ENCODE measurements around the gene CSTA. TPM values are rescaled to one million over a fixed set of nuclear protein-coding genes. Genes with fewer than 3 reads are reported as not detected.

The CSTA gene
- total and polyA plus RNA-seq, 2 of the 13 experiments (the other 11 are each of a cell fraction or from before 2014, with no cell fraction given): 3.9 to 11.0 TPM

DNA sequence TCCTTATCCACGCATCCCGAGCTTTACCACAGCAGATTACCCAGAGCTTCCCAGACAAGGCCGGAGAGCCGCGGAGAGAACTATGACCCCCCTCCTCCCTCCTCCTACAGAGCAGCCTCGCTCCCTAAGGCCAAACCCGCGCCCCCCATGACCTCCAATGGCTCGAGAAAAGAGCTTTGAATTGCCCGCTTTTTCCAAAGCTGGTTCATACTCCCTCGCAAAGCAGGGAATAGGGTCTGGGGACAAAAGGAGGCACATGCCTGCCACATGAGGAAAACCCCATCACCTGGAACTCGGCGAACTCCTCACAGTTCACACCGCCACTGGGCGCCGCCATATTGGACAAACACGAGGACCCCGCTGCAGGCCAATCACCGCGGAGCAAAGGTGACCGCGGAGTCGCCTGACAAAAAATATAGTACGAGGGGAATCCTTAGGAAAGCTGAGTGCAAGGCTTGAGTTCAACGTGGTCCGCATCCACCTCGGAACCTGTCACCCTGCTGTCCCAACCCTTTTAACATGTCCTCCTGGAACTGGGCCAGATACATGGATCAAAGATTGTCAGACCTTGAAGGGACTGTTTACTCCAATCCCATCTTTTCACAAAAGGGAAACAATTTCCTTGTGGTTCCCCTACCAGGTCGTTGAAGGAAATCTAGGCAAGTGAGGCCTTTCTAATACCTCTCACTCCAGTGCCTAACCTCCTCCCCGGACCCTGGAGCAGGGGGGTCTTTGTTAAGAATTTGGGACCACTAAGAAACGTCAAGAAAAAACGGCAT is 58.0 kb downstream of the CSTA start, which contains the start of gene MIX23 (continued):
- TF ChIP-seq TAF15 (IDR thresholded peaks at IDR 0.05; ENCODE audit: low read depth, low read length, poor library complexity, severe bottlenecking) (no peak), ZNF329 (CRISPR knock-in tag; IDR thresholded peaks at IDR 0.05; ENCODE audit: low read depth) (no peak), IKZF1 (IDR thresholded peaks at IDR 0.05) (no peak), ZNF232 (CRISPR knock-in tag; IDR thresholded peaks at IDR 0.05; ENCODE audit: borderline replicate concordance) (peak; percentile 84), KLF11 (CRISPR knock-in tag; IDR thresholded peaks at IDR 0.05) (0 out of 2 replicates have a peak, but pooled peaks have one; percentile 53), SOX5 (CRISPR knock-in tag; IDR thresholded peaks at IDR 0.05; ENCODE audit: borderline replicate concordance) (0 out of 2 replicates have a peak, but pooled peaks have one; percentile 27), KDM4B (CRISPR knock-in tag; IDR thresholded peaks at IDR 0.05) (no peak), ATM (IDR thresholded peaks at IDR 0.05; ENCODE audit: borderline replicate concordance) (no peak), ZNF513 (CRISPR knock-in tag; conservative IDR thresholded peaks at IDR 0.05) (no peak), ZUFSP (CRISPR knock-in tag; IDR thresholded peaks at IDR 0.05; ENCODE audit: borderline replicate concordance) (no peak), XRCC5 (optimal IDR thresholded peaks at IDR 0.05; ENCODE audit: low read length) (no peak), ZBTB25 (CRISPR knock-in tag; IDR thresholded peaks at IDR 0.05) (0 out of 2 replicates have a peak, but pooled peaks have one; percentile 13), ESRRA (CRISPR knock-in tag; IDR thresholded peaks at IDR 0.05; ENCODE audit: low read depth) (0 out of 2 replicates have a peak, but pooled peaks have one; percentile 28), ZIK1 (CRISPR knock-in tag; IDR thresholded peaks at IDR 0.05; ENCODE audit: borderline replicate concordance, low read depth) (no peak)
- TF ChIP-seq, protein P1, sequence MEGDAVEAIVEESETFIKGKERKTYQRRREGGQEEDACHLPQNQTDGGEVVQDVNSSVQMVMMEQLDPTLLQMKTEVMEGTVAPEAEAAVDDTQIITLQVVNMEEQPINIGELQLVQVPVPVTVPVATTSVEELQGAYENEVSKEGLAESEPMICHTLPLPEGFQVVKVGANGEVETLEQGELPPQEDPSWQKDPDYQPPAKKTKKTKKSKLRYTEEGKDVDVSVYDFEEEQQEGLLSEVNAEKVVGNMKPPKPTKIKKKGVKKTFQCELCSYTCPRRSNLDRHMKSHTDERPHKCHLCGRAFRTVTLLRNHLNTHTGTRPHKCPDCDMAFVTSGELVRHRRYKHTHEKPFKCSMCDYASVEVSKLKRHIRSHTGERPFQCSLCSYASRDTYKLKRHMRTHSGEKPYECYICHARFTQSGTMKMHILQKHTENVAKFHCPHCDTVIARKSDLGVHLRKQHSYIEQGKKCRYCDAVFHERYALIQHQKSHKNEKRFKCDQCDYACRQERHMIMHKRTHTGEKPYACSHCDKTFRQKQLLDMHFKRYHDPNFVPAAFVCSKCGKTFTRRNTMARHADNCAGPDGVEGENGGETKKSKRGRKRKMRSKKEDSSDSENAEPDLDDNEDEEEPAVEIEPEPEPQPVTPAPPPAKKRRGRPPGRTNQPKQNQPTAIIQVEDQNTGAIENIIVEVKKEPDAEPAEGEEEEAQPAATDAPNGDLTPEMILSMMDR (CRISPR knock-in tag; IDR thresholded peaks at IDR 0.05): no peak; the same call in 1 of the 2 replicates
- TF ChIP-seq, protein P2, sequence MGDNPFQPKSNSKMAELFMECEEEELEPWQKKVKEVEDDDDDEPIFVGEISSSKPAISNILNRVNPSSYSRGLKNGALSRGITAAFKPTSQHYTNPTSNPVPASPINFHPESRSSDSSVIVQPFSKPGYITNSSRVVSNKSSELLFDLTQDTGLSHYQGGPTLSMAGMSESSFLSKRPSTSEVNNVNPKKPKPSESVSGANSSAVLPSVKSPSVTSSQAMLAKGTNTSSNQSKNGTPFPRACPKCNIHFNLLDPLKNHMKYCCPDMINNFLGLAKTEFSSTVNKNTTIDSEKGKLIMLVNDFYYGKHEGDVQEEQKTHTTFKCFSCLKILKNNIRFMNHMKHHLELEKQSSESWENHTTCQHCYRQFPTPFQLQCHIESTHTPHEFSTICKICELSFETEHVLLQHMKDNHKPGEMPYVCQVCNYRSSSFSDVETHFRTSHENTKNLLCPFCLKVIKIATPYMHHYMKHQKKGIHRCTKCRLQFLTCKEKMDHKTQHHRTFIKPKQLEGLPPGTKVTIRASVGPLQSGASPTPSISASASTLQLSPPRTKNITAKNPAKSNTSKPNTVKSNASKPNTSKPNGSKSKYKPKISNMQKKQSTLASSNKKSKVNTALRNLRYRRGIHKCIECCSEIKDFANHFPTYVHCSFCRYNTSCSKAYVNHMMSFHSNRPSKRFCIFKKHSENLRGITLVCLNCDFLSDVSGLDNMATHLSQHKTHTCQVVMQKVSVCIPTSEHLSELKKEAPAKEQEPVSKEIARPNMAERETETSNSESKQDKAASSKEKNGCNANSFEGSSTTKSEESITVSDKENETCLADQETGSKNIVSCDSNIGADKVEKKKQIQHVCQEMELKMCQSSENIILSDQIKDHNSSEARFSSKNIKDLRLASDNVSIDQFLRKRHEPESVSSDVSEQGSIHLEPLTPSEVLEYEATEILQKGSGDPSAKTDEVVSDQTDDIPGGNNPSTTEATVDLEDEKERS (CRISPR knock-in tag; IDR thresholded peaks at IDR 0.05): 0 out of 2 replicates have a peak, but pooled peaks have one; percentile 26
- TF ChIP-seq, protein P3, sequence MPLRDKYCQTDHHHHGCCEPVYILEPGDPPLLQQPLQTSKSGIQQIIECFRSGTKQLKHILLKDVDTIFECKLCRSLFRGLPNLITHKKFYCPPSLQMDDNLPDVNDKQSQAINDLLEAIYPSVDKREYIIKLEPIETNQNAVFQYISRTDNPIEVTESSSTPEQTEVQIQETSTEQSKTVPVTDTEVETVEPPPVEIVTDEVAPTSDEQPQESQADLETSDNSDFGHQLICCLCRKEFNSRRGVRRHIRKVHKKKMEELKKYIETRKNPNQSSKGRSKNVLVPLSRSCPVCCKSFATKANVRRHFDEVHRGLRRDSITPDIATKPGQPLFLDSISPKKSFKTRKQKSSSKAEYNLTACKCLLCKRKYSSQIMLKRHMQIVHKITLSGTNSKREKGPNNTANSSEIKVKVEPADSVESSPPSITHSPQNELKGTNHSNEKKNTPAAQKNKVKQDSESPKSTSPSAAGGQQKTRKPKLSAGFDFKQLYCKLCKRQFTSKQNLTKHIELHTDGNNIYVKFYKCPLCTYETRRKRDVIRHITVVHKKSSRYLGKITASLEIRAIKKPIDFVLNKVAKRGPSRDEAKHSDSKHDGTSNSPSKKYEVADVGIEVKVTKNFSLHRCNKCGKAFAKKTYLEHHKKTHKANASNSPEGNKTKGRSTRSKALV (CRISPR knock-in tag; IDR thresholded peaks at IDR 0.05): peak; percentile 51; the same call in 1 of the 2 replicates

Data from HepG2 (cell line).